ENCODE measurements around the gene CTLA4.

Gene CTLA4

DNA sequence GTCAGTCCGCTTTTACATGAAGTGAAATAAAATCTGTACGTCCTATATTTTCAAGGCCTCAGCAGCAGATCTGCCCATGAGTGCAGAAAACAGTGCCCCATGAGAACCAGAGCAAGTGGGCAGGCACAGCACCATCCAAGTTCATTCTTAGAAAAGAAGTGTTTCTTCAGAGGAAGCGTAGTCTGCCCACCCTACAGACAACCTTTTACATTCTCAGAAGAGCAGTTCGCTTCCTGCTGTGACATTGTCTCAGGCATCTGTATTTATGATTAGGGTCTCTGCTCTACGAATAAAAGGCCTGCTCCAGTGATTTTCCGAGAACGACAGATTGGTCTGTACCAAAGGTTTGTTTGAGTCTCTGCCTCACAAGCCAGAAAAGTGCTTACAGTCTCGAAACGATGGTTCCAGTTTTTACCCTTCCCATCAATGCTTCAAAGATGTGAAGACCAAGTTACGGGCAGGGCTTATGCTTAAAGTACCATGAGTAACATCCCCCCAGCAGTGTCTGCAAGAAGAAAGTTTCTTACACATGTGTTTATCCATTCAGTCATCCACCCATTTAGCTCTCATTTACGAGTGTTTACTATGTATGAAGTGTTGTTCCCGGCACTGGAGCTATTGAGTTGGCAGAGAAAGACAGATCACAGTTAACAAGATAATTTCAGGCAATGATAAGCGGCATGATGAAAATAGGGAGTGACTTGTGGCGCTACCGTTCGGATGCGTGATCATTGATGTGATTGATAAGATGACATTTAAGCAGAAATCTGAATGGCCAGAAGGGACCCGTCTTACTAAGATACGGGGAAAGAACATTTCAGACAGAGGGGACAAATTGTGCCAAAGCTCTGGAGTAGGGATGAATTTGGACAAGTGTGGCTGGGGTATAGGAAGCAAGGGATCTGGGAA lies 31.4 kb upstream of the CTLA4 start:
- Histone ChIP-seq H3K4me3 (ENCODE audit: low read depth, low read length) (no peak overlapping the region), H3K9ac (ENCODE audit: low read depth, low read length) (no peak overlapping the region), H3K27me3 (ENCODE audit: control insufficient read depth, insufficient read depth, low read length) (no peaks in the 10 kb centered on the region), H3K9me3 (ENCODE audit: control insufficient read depth, insufficient read depth, low read length) (no peaks in the 10 kb centered on the region), H3K4me1 (ENCODE audit: control insufficient read depth, insufficient read depth, low read length) (no peaks in the 10 kb centered on the region), H3K36me3 (ENCODE audit: control insufficient read depth, insufficient read depth, low read length) (no peaks in the 10 kb centered on the region), H3K27ac (ENCODE audit: low read depth, low read length) (no peak overlapping the region)

DNA sequence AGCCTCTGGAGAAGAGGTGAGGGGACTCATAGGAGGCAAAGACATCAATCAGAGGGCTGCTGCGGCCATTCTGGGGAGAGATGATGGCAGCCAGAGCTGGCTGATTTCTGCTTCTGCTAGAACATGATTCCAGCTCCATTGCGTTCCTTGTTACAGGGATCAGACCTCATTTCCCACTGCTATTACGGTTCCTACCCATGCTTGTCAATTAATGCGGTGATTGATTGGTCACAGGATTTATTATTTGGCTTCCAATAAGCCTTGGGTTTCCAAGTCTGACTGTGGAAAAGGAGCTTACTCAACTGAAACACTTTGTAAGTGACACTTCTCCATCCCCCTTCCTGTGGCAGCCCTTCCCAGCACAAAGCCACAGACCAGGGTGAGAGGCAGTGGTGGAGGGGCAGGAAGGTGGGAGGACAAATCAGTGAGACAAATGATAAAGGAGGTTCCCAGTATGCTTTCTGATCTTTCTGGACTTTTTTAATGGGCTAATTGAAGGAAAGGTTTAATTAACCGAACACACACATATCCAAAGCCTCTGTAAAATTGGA lies 26.8 kb upstream of the CTLA4 start:
- H3K27me3 ChIP-seq (ENCODE audit: control insufficient read depth, insufficient read depth, low read length): no peaks in the 10 kb centered on the region
- H3K9ac ChIP-seq (ENCODE audit: low read depth, low read length): no peak overlapping the region
- H3K4me1 ChIP-seq (ENCODE audit: control insufficient read depth, insufficient read depth, low read length): no peaks in the 10 kb centered on the region

DNA sequence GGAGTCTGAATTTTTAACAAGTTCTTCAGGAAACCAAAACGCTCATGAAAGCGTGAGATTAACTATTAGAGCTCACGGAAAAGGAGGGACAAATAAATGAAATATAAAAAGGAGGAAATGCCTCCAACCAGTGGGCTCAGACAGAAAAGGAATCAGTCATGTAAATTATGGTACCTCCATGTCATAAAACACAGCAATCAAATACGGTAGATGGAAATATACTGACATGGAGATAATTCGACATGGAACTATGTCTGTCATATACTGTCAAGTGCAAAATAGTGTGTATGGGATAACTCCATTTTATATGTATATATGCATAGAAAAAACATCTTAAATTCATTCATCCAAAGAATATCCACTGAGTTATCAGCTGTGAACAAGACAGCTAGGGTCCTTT lies 25.9 kb upstream of the CTLA4 start:
- no peak overlapping the region for H3K4me3 ChIP-seq (ENCODE audit: low read depth, low read length)
- H3K27ac ChIP-seq (ENCODE audit: low read depth, low read length): no peak overlapping the region
- H3K9ac ChIP-seq (ENCODE audit: low read depth, low read length): no peak overlapping the region
- H3K36me3 ChIP-seq (ENCODE audit: control insufficient read depth, insufficient read depth, low read length): no peaks in the 10 kb centered on the region
- no peaks in the 10 kb centered on the region for H3K27me3 ChIP-seq (ENCODE audit: control insufficient read depth, insufficient read depth, low read length)
- no peaks in the 10 kb centered on the region for H3K9me3 ChIP-seq (ENCODE audit: control insufficient read depth, insufficient read depth, low read length)
- H3K4me1 ChIP-seq (ENCODE audit: control insufficient read depth, insufficient read depth, low read length): no peaks in the 10 kb centered on the region

More for the DNA sequence above, 26.8 kb upstream of the CTLA4 start:
- Histone ChIP-seq H3K9me3 (ENCODE audit: control insufficient read depth, insufficient read depth, low read length) (no peaks in the 10 kb centered on the region), H3K4me3 (ENCODE audit: low read depth, low read length) (no peak overlapping the region), H3K27ac (ENCODE audit: low read depth, low read length) (no peak overlapping the region), H3K36me3 (ENCODE audit: control insufficient read depth, insufficient read depth, low read length) (no peaks in the 10 kb centered on the region)

DNA sequence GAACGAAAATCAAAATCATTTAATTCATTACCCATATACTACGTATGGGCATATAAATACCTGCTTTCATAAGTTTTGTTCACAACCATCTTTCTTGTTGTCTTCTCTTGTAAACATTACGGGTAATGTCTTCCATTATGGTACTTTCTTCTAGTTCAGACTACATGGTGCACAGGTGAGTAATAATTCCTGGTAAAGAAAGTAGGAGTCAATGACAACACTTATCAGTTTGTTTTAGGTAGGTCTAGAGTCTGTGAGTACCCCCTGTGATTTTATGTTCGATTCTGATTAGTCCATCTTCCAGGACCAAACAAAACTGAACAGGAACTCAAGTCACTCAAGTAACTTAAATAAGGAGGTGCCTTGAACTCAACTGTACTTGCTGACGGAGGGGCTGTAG lies 25.2 kb upstream of the CTLA4 start:
- no peaks in the 10 kb centered on the region for H3K4me1 ChIP-seq (ENCODE audit: control insufficient read depth, insufficient read depth, low read length)
- no peaks in the 10 kb centered on the region for H3K9me3 ChIP-seq (ENCODE audit: control insufficient read depth, insufficient read depth, low read length)
- H3K36me3 ChIP-seq (ENCODE audit: control insufficient read depth, insufficient read depth, low read length): no peaks in the 10 kb centered on the region
- H3K27me3 ChIP-seq (ENCODE audit: control insufficient read depth, insufficient read depth, low read length): no peaks in the 10 kb centered on the region
- no peak overlapping the region for H3K4me3 ChIP-seq (ENCODE audit: low read depth, low read length)
- H3K27ac ChIP-seq (ENCODE audit: low read depth, low read length): no peak overlapping the region
- no peak overlapping the region for H3K9ac ChIP-seq (ENCODE audit: low read depth, low read length)

DNA sequence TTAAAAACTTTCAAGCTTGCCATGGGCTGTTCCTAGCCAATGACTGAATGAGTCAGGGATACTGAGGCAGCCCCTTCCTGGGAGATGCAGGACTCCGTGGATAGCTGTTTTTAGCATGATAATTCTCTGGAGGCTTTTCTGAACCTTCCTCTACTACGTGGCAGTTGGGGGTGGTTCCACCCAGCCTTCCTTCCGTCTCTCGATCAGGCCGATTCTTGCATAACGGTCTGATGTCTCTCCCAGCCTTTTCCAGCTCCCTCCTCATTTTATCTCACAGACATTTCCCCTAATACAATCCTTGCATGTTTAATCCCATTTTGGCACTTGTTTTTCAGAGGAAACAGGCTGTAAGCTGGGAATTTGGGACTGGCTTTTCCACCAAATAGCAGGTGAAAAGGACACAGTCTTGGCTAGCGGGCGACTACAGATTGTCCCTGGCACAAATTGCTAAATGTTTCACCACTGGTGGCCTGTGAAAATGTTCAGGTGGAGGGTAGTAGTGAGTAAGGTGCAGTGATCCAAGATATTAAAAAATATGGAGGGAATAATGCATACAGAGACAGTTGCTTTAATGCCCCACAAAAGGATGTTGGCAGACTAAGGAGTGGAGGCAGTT lies 21.0 kb upstream of the CTLA4 start:
- H3K27ac ChIP-seq (ENCODE audit: low read depth, low read length): no peak overlapping the region
- H3K4me3 ChIP-seq (ENCODE audit: low read depth, low read length): no peak overlapping the region
- H3K4me1 ChIP-seq (ENCODE audit: control insufficient read depth, insufficient read depth, low read length): no peaks in the 10 kb centered on the region
- no peaks in the 10 kb centered on the region for H3K27me3 ChIP-seq (ENCODE audit: control insufficient read depth, insufficient read depth, low read length)
- H3K9ac ChIP-seq (ENCODE audit: low read depth, low read length): no peak overlapping the region
- H3K36me3 ChIP-seq (ENCODE audit: control insufficient read depth, insufficient read depth, low read length): no peaks in the 10 kb centered on the region
- H3K9me3 ChIP-seq (ENCODE audit: control insufficient read depth, insufficient read depth, low read length): no peaks in the 10 kb centered on the region

DNA sequence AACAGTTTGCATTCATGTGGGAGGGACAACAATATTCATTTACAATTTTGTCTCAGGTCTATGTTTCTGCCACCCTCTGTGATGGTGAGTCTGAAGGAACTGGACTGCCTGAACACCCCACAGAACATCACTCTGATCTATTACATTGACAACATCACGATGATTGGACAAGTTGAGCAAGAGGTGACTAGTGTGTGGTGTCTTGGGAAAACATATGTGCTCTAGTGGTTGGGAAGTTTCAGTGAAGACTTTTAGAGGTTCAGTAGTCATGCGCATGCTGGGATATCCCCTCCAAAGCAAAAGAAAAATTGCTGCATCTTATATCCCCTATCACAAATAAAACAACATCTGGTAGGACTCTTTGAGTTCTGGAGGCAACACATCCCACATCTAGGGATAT lies 18.6 kb upstream of the CTLA4 start:
- H3K36me3 ChIP-seq (ENCODE audit: control insufficient read depth, insufficient read depth, low read length): no peaks in the 10 kb centered on the region
- no peak overlapping the region for H3K27ac ChIP-seq (ENCODE audit: low read depth, low read length)
- no peak overlapping the region for H3K9ac ChIP-seq (ENCODE audit: low read depth, low read length)
- H3K4me3 ChIP-seq (ENCODE audit: low read depth, low read length): no peak overlapping the region
- H3K4me1 ChIP-seq (ENCODE audit: control insufficient read depth, insufficient read depth, low read length): no peaks in the 10 kb centered on the region
- H3K27me3 ChIP-seq (ENCODE audit: control insufficient read depth, insufficient read depth, low read length): no peaks in the 10 kb centered on the region
- no peaks in the 10 kb centered on the region for H3K9me3 ChIP-seq (ENCODE audit: control insufficient read depth, insufficient read depth, low read length)

DNA sequence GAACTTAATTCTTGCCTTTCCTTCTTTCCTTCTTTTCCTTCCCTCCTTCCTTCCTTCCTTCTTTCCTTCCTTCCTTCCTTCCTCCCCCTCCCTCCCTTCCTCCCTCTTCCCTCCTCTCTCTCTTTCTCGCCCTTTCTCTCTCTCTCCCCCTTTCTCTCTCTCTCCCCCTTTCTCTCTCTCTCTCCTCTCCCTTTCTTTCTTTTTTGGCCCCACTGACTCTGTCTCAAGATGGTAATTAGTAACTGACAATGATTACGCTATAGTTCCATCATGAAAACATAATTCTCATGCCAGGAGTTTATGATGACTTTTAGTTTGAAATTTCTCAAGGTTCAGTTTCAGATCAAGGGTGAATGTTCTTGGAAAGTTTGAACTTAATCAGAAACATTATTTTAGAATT lies 14.8 kb upstream of the CTLA4 start:
- Histone ChIP-seq H3K9ac (ENCODE audit: low read depth, low read length) (no peak overlapping the region), H3K4me1 (ENCODE audit: control insufficient read depth, insufficient read depth, low read length) (no peaks in the 10 kb centered on the region), H3K4me3 (ENCODE audit: low read depth, low read length) (no peak overlapping the region), H3K36me3 (ENCODE audit: control insufficient read depth, insufficient read depth, low read length) (no peaks in the 10 kb centered on the region), H3K27me3 (ENCODE audit: control insufficient read depth, insufficient read depth, low read length) (no peaks in the 10 kb centered on the region), H3K27ac (ENCODE audit: low read depth, low read length) (no peak overlapping the region), H3K9me3 (ENCODE audit: control insufficient read depth, insufficient read depth, low read length) (no peaks in the 10 kb centered on the region)

DNA sequence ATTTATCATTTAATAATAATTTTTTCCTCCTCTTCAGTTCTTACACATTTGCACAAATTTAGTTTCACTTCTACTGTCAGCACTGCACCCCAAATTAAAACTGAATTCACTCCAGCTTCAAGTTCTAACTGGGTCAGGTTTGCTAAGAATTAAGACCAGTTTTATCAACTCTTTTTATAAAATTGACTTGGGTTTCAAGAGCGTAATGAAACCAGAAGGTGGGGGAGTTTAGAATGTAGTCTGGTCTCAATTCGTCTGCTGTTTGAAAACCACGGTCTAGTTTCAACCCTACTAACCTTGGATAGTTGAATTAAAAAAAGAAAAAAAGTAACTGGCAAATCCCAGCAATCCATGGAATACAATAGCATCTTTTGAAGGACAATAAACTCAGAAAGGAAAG lies 14.3 kb upstream of the CTLA4 start:
- Histone ChIP-seq H3K9ac (ENCODE audit: low read depth, low read length) (no peak overlapping the region), H3K36me3 (ENCODE audit: control insufficient read depth, insufficient read depth, low read length) (no peaks in the 10 kb centered on the region), H3K4me1 (ENCODE audit: control insufficient read depth, insufficient read depth, low read length) (no peaks in the 10 kb centered on the region), H3K9me3 (ENCODE audit: control insufficient read depth, insufficient read depth, low read length) (no peaks in the 10 kb centered on the region), H3K4me3 (ENCODE audit: low read depth, low read length) (no peak overlapping the region), H3K27ac (ENCODE audit: low read depth, low read length) (no peak overlapping the region), H3K27me3 (ENCODE audit: control insufficient read depth, insufficient read depth, low read length) (no peaks in the 10 kb centered on the region)

DNA sequence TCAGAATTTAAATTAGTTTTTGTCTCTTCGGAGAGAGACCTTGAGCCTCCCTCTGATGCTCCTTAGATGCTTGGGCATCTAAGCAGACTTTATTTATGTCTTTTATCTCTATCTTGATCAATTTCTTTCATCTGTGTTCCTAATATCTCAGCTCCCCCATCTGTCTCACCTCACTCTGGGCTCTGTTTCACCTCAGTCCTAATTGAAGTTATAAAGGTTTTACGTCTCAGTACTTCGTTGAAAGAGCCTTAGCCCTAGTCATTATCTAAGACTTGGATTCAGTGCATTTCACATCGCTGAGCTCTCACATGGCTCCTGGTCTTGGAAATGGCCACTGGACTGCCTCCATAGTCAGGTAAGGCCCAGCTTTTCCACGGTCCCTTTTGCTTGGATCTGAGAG lies 13.8 kb upstream of the CTLA4 start:
- Histone ChIP-seq H3K36me3 (ENCODE audit: control insufficient read depth, insufficient read depth, low read length) (no peaks in the 10 kb centered on the region), H3K4me1 (ENCODE audit: control insufficient read depth, insufficient read depth, low read length) (no peaks in the 10 kb centered on the region), H3K9me3 (ENCODE audit: control insufficient read depth, insufficient read depth, low read length) (no peaks in the 10 kb centered on the region), H3K27ac (ENCODE audit: low read depth, low read length) (no peak overlapping the region), H3K9ac (ENCODE audit: low read depth, low read length) (no peak overlapping the region), H3K27me3 (ENCODE audit: control insufficient read depth, insufficient read depth, low read length) (no peaks in the 10 kb centered on the region), H3K4me3 (ENCODE audit: low read depth, low read length) (no peak overlapping the region)

DNA sequence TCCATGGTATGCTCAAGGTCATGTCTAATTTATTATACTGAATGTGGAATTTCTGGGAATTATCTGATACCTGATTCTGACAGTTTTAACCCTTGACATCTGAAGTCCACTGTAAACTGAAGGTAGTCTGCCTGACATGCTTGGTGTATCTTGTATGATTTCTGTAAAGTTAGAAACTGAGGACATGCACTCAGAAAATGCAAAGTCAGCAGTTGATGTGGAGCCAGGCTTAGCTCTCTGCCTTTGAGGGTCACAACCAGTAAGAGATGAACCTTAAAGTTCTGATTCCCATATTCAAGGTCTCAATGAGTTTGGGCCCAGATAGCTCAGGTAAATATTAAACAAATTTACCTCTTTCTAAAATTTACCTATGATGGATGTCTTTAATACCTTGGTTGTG lies 12.3 kb upstream of the CTLA4 start:
- Histone ChIP-seq H3K27me3 (ENCODE audit: control insufficient read depth, insufficient read depth, low read length) (no peaks in the 10 kb centered on the region), H3K4me1 (ENCODE audit: control insufficient read depth, insufficient read depth, low read length) (no peaks in the 10 kb centered on the region), H3K36me3 (ENCODE audit: control insufficient read depth, insufficient read depth, low read length) (no peaks in the 10 kb centered on the region), H3K27ac (ENCODE audit: low read depth, low read length) (no peak overlapping the region), H3K9ac (ENCODE audit: low read depth, low read length) (no peak overlapping the region), H3K4me3 (ENCODE audit: low read depth, low read length) (no peak overlapping the region), H3K9me3 (ENCODE audit: control insufficient read depth, insufficient read depth, low read length) (no peaks in the 10 kb centered on the region)

DNA sequence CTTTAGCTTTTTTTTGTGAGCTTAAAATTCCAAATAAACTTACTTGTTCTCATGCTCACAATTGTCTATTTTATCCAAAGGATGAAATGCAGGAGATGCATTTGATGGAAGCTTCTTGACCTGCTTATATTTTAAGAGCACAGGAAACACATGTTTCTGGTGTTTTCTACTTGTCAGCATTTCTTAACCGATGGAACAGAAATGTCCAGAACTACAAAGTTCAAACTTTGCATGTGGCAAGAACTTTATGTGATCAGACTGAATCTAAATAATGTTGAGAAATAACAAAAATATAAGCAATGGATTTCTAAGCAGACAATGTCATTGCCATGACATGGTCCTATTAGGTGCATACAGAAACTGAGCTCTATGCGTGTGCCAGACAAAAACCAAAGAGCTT lies 9.9 kb upstream of the CTLA4 start:
- no peaks in the 10 kb centered on the region for H3K36me3 ChIP-seq (ENCODE audit: control insufficient read depth, insufficient read depth, low read length)
- H3K27me3 ChIP-seq (ENCODE audit: control insufficient read depth, insufficient read depth, low read length): no peaks in the 10 kb centered on the region
- H3K4me1 ChIP-seq (ENCODE audit: control insufficient read depth, insufficient read depth, low read length): no peaks in the 10 kb centered on the region
- no peak overlapping the region for H3K4me3 ChIP-seq (ENCODE audit: low read depth, low read length)
- H3K9ac ChIP-seq (ENCODE audit: low read depth, low read length): no peak overlapping the region
- H3K27ac ChIP-seq (ENCODE audit: low read depth, low read length): no peak overlapping the region
- no peaks in the 10 kb centered on the region for H3K9me3 ChIP-seq (ENCODE audit: control insufficient read depth, insufficient read depth, low read length)
